H1 (cell line): Measurements from ENCODE around the gene ABCF2.

Source experiments
- EP300 ChIP-seq, 2 experiments: IDR thresholded peaks; 1 replicate in 1 of 2; 2 replicates in 1 of 2; pipeline ENCODE4 v1.6.1; 2011 to 2012; ENCODE audit warnings: low read depth in 2 of 2, low read length in 2 of 2, mild to moderate bottlenecking in 2 of 2, borderline replicate concordance in 1 of 2, inconsistent platforms in 1 of 2, moderate library complexity in 1 of 2
- EZH2 ChIP-seq: fragments of 200-600 bp; sonication (generic); IDR thresholded peaks from 2 replicates; pipeline ENCODE4 v1.7.1; 2012; ENCODE audit warnings: low read depth, mild to moderate bottlenecking, moderate library complexity, low read length, inconsistent platforms; ENCODE audit not compliant: severe bottlenecking
- KDM4A ChIP-seq: IDR thresholded peaks from one replicate; pipeline ENCODE4 v1.7.1; 2012; ENCODE audit warnings: low read depth, mild to moderate bottlenecking, moderate library complexity, low read length, inconsistent platforms; ENCODE audit not compliant: severe bottlenecking
- MAFK ChIP-seq: IDR thresholded peaks from 2 replicates; pipeline ENCODE4 v1.6.1; 2012; ENCODE audit warnings: low read depth, mild to moderate bottlenecking, improper control_type of control experiment, low read length
- NRF1 ChIP-seq: IDR thresholded peaks from 2 replicates; pipeline ENCODE4 v1.6.1; 2011; ENCODE audit warnings: mild to moderate bottlenecking, low read depth, low read length, improper control_type of control experiment
- POLR2A ChIP-seq, 2 experiments: IDR thresholded peaks; 1 replicate in 1 of 2; 2 replicates in 1 of 2; pipeline ENCODE4 v1.6.1; 2011; ENCODE audit warnings: low read depth in 2 of 2, low read length in 2 of 2, mild to moderate bottlenecking in 2 of 2; ENCODE audit errors: control extremely low read depth in 1 of 2
- SIRT6 ChIP-seq: IDR thresholded peaks from one replicate; pipeline ENCODE4 v1.7.1; 2012; ENCODE audit warnings: low read length, inconsistent platforms
- TBP ChIP-seq: IDR thresholded peaks from 2 replicates; pipeline ENCODE4 v1.6.1; 2011; ENCODE audit warnings: low read depth, low read length, improper control_type of control experiment
- TF ChIP-seq, protein P1 (sequence below): IDR thresholded peaks from 2 replicates; pipeline ENCODE4 v1.6.1; 2012; ENCODE audit warnings: inconsistent platforms
- TF ChIP-seq, protein P2 (sequence below), 3 experiments: IDR thresholded peaks; 1 replicate in 2 of 3; 2 replicates in 1 of 3; pipeline versions ENCODE4 v1.5.1 to v1.6.1; 2011; ENCODE audit warnings: low read length in 3 of 3, mild to moderate bottlenecking in 3 of 3, inconsistent platforms in 2 of 3, low read depth in 1 of 3, moderate library complexity in 1 of 3; ENCODE audit not compliant: insufficient read depth in 1 of 3; ENCODE audit errors: control extremely low read depth in 1 of 3

DNA sequence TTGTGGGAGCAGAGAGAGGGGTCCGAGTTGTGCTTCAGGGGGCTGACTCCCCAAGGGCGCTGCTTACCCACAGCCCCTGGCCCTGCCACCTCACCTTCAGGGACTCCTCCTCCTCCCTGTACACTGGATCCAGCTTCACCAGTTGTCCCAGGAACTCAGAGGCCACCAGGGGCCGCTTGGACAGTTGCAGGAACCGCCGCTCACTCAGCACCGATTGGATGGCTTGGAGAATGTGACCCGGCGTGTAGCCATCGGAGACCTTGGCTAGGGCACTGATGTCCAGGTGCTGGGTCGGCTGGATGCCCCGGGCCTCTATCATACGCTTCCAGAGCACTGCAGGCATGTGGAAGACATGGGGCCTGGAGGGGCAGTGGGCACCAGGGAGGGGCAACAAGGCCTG, 35.5 kb downstream of the ABCF2 start:
- no peak for TF ChIP-seq MAFK
- TF ChIP-seq, protein P1, sequence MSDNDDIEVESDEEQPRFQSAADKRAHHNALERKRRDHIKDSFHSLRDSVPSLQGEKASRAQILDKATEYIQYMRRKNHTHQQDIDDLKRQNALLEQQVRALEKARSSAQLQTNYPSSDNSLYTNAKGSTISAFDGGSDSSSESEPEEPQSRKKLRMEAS = no peak
- TF ChIP-seq, protein P2, sequence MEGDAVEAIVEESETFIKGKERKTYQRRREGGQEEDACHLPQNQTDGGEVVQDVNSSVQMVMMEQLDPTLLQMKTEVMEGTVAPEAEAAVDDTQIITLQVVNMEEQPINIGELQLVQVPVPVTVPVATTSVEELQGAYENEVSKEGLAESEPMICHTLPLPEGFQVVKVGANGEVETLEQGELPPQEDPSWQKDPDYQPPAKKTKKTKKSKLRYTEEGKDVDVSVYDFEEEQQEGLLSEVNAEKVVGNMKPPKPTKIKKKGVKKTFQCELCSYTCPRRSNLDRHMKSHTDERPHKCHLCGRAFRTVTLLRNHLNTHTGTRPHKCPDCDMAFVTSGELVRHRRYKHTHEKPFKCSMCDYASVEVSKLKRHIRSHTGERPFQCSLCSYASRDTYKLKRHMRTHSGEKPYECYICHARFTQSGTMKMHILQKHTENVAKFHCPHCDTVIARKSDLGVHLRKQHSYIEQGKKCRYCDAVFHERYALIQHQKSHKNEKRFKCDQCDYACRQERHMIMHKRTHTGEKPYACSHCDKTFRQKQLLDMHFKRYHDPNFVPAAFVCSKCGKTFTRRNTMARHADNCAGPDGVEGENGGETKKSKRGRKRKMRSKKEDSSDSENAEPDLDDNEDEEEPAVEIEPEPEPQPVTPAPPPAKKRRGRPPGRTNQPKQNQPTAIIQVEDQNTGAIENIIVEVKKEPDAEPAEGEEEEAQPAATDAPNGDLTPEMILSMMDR (IDR thresholded peaks at IDR 0.05; ENCODE audit: control extremely low read depth in 1 of 3, insufficient read depth in 1 of 3, low read depth in 1 of 3, low read length in 3 of 3) = no peak
- no peak for TF ChIP-seq TBP
- no peak for TF ChIP-seq EZH2
- TF ChIP-seq POLR2A (IDR thresholded peaks at IDR 0.05; ENCODE audit: control extremely low read depth in 1 of 2, low read depth in 2 of 2, low read length in 2 of 2) = no peak
- TF ChIP-seq KDM4A = no peak
- no peak for TF ChIP-seq SIRT6
- TF ChIP-seq NRF1 = no peak
- no peak for TF ChIP-seq EP300 (IDR thresholded peaks at IDR 0.05; ENCODE audit: borderline replicate concordance in 1 of 2, low read depth in 2 of 2, low read length in 2 of 2)
